H7 (cell line): ENCODE measurements around the gene BAIAP2L1. TPM values are rescaled to one million over a fixed set of nuclear protein-coding genes. Genes with fewer than 3 reads are reported as not detected.
"Not testable (repeated sequence)": the region's sequence is repeated elsewhere in the genome, so short reads cannot be mapped to it uniquely, and the experiment has no call there.

Experiments used
- DNase-seq: peaks from one replicate; pipeline ENCODE4 v3.0.0; 2012
- H3K27me3 ChIP-seq: 2 replicates; pipeline ENCODE4 v1.6.0; 2011; ENCODE audit warnings: mild to moderate bottlenecking, low read length; ENCODE audit not compliant: control insufficient read depth, insufficient read depth
- H3K36me3 ChIP-seq: replicated peaks from 2 replicates; pipeline ENCODE4 v1.5.1; 2011; ENCODE audit warnings: low read length; ENCODE audit not compliant: control insufficient read depth, insufficient read depth
- H3K4me3 ChIP-seq: 2 replicates; pipeline ENCODE4 v1.5.1; 2011; ENCODE audit warnings: low read depth, mild to moderate bottlenecking, control low read depth, low read length, moderate library complexity; ENCODE audit not compliant: insufficient read depth
- total RNA-seq: library from RNA; depleted of rRNA; stranded (reverse); fragments of >200 nt; shearing (Covaris generic); gene quantifications from 2 replicates; pipeline ENCODE4 v1.2.3, GENCODE V29; 2014

Gene BAIAP2L1
- total RNA-seq, 1 experiment from 2014 or later, result 16.6 TPM

GRCh38 chr7:98387131-98387530 is 13.8 kb downstream of the BAIAP2L1 start:
- no peak for DNase-seq

GRCh38 chr7:98385532-98385931 is 15.4 kb downstream of the BAIAP2L1 start:
- not testable (repeated sequence) for H3K27me3 ChIP-seq, DNase-seq, H3K4me3 ChIP-seq, H3K36me3 ChIP-seq

More at GRCh38 chr7:98387131-98387530, 13.8 kb downstream of the BAIAP2L1 start:
- Histone ChIP-seq H3K36me3 (no peaks in the 10 kb centered on the region), H3K4me3 (no peak overlapping the region), H3K27me3 (no peaks in the 10 kb centered on the region)

- Histone ChIP-seq H3K27me3 (no peaks in the 10 kb centered on the region), H3K4me3 (no peak overlapping the region), H3K36me3 (no peaks in the 10 kb centered on the region)
- DNase-seq, result no peak
These were observed 22.6 kb downstream of the BAIAP2L1 start for GRCh38 chr7:98378210-98378819.

GRCh38 chr7:98376711-98377110 is 24.2 kb downstream of the BAIAP2L1 start:
- H3K4me3 ChIP-seq, result no peak overlapping the region
- no peak for DNase-seq

GRCh38 chr7:98375664-98376063 is 25.2 kb downstream of the BAIAP2L1 start:
- no peak overlapping the region for H3K4me3 ChIP-seq
- H3K36me3 ChIP-seq, result no peaks in the 10 kb centered on the region
- no peak for DNase-seq
- H3K27me3 ChIP-seq, result no peaks in the 10 kb centered on the region

More at GRCh38 chr7:98376711-98377110, 24.2 kb downstream of the BAIAP2L1 start:
- Histone ChIP-seq H3K36me3 (no peaks in the 10 kb centered on the region), H3K27me3 (no peaks in the 10 kb centered on the region)

- Histone ChIP-seq H3K36me3 (no peaks in the 10 kb centered on the region), H3K4me3 (no peak overlapping the region), H3K27me3 (no peaks in the 10 kb centered on the region)
- DNase-seq, result no peak
These were observed 26.6 kb downstream of the BAIAP2L1 start for GRCh38 chr7:98374285-98374680.

GRCh38 chr7:98372993-98373392 is 27.9 kb downstream of the BAIAP2L1 start:
- no peak for DNase-seq
- no peaks in the 10 kb centered on the region for H3K27me3 ChIP-seq
- no peaks in the 10 kb centered on the region for H3K36me3 ChIP-seq
- no peak overlapping the region for H3K4me3 ChIP-seq

- no peak for DNase-seq
- Histone ChIP-seq H3K4me3 (no peak overlapping the region), H3K27me3 (no peaks in the 10 kb centered on the region), H3K36me3 (no peaks in the 10 kb centered on the region; the same call in 1 of the 2 replicates)
These were observed 31.2 kb downstream of the BAIAP2L1 start for GRCh38 chr7:98369726-98370125.

GRCh38 chr7:98368716-98369115 is 32.2 kb downstream of the BAIAP2L1 start:
- Histone ChIP-seq H3K4me3 (no peak overlapping the region), H3K27me3 (no peaks in the 10 kb centered on the region), H3K36me3 (no peaks in the 10 kb centered on the region; the same call in 1 of the 2 replicates)
- no peak for DNase-seq

- Histone ChIP-seq H3K27me3 (no peaks in the 10 kb centered on the region), H3K36me3 (no peaks in the 10 kb centered on the region; the same call in 1 of the 2 replicates), H3K4me3 (no peak overlapping the region)
- no peak for DNase-seq
These were observed 34.3 kb downstream of the BAIAP2L1 start for GRCh38 chr7:98366562-98366938.

GRCh38 chr7:98365863-98366561 is 34.9 kb downstream of the BAIAP2L1 start:
- Histone ChIP-seq H3K27me3 (no peaks in the 10 kb centered on the region), H3K4me3 (no peak overlapping the region), H3K36me3 (no peaks in the 10 kb centered on the region; the same call in 1 of the 2 replicates)
- no peak for DNase-seq

- Histone ChIP-seq H3K27me3 (no peaks in the 10 kb centered on the region), H3K36me3 (no peaks in the 10 kb centered on the region; the same call in 1 of the 2 replicates), H3K4me3 (no peak overlapping the region)
- no peak for DNase-seq
These were observed 36.7 kb downstream of the BAIAP2L1 start for GRCh38 chr7:98364220-98364619.

GRCh38 chr7:98362517-98362916 is 38.4 kb downstream of the BAIAP2L1 start:
- Histone ChIP-seq H3K36me3 (no peaks in the 10 kb centered on the region; the same call in 1 of the 2 replicates), H3K4me3 (no peak overlapping the region), H3K27me3 (no peaks in the 10 kb centered on the region)
- DNase-seq, result peak; percentile 60

GRCh38 chr7:98360221-98361130 is 40.4 kb downstream of the BAIAP2L1 start:
- no peaks in the 10 kb centered on the region for H3K27me3 ChIP-seq
- no peak overlapping the region for H3K4me3 ChIP-seq
- DNase-seq, result peak; percentile 38
- no peaks in the 10 kb centered on the region for H3K36me3 ChIP-seq
